ENCODE measurements around the gene AFAP1L2. TPM values are rescaled to one million over a fixed set of nuclear protein-coding genes. Genes with fewer than 3 reads are reported as not detected.
A peak's percentile ranks its signal among the peaks of the same experiment; 100 is the strongest.

AFAP1L2 gene
- total RNA-seq, 6 experiments from 2014 or later: 0.50 to 2.2 (median 1.1) TPM

DNA sequence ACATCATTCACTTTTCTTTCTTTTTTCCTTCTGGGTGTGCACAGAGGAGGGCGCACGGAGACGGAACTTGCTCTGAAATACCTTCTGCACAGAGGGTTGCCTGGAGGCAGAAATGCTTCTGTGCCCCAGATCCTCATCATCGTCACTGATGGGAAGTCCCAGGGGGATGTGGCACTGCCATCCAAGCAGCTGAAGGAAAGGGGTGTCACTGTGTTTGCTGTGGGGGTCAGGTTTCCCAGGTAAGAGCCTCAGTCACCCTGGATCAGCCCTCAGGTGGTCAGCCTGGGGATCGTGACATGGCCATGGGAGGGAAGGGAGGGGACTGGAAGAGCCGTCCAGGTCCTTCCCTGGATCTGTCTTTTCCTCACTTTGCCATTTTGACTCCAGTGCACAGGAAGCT lies 131.6 kb downstream of the AFAP1L2 start:
- intact Hi-C loops (cut with DNase I): no loop called here
- no peaks in the 10 kb centered on the region for H3K9me3 ChIP-seq
- no peak overlapping the region for H3K4me3 ChIP-seq
- 81% methylated on average over 6 of the region's 6 CpGs for WGBS (ENCODE audit: insufficient coverage, low coverage, low lambda C conversion rate, missing lambda C conversion rate)
- TF ChIP-seq POLR2A (IDR thresholded peaks at IDR 0.05) (no peak), CTCF (IDR thresholded peaks at IDR 0.05) (no peak)
- no peak overlapping the region for H3K27ac ChIP-seq
- no peaks in the 10 kb centered on the region for H3K36me3 ChIP-seq
- ATAC-seq: no peak
- no peak for DNase-seq
- H3K4me1 ChIP-seq: no peaks in the 10 kb centered on the region
- no peaks in the 10 kb centered on the region for H3K27me3 ChIP-seq

DNA sequence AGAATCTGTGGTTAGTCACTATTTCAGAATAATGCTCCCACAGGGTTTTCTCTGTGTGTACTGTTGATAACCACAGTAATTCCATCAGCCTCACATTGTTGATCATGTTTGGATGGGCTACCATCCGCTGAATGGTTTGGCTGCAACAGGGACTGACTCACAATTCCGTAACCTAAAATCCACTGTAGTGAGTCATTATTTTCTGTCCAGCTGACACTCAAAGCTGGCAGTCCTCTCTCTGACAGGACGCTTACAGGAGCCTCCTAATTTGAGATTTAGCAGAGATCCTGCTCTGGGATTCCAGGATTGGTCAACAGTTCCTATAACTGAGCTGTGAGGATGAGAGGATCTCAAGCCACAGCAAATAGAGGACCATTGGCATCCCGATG lies 132.5 kb downstream of the AFAP1L2 start:
- H3K4me1 ChIP-seq: no peaks in the 10 kb centered on the region
- DNase-seq: no peak
- WGBS (ENCODE audit: insufficient coverage, low coverage, low lambda C conversion rate, missing lambda C conversion rate): 55% methylated on average over 3 of the region's 4 CpGs
- no peak for TF ChIP-seq POLR2A (IDR thresholded peaks at IDR 0.05)
- no peak for TF ChIP-seq CTCF (IDR thresholded peaks at IDR 0.05)
- no peak overlapping the region for H3K27ac ChIP-seq
- peak in 1 of 4 donors; percentile 76 for ATAC-seq
- H3K4me3 ChIP-seq: no peak overlapping the region
- intact Hi-C loops (cut with DNase I): no loop called here
- H3K36me3 ChIP-seq: no peaks in the 10 kb centered on the region
- H3K27me3 ChIP-seq: no peaks in the 10 kb centered on the region
- H3K9me3 ChIP-seq: no peaks in the 10 kb centered on the region

GRCh38 chr10:114271075-114271778 lies 133.1 kb downstream of the AFAP1L2 start:
- Histone ChIP-seq H3K36me3 (no peaks in the 10 kb centered on the region), H3K27me3 (no peaks in the 10 kb centered on the region), H3K4me1 (no peaks in the 10 kb centered on the region), H3K4me3 (no peak overlapping the region), H3K9me3 (no peaks in the 10 kb centered on the region), H3K27ac (no peak overlapping the region)
- TF ChIP-seq POLR2A (IDR thresholded peaks at IDR 0.05): no peak
- TF ChIP-seq CTCF (IDR thresholded peaks at IDR 0.05): no peak
- 57% methylated on average over 3 of the region's 3 CpGs for WGBS (ENCODE audit: insufficient coverage, low coverage, low lambda C conversion rate, missing lambda C conversion rate)
- ATAC-seq: no peak
- DNase-seq: no peak
- intact Hi-C loops (cut with DNase I): no loop called here

DNA sequence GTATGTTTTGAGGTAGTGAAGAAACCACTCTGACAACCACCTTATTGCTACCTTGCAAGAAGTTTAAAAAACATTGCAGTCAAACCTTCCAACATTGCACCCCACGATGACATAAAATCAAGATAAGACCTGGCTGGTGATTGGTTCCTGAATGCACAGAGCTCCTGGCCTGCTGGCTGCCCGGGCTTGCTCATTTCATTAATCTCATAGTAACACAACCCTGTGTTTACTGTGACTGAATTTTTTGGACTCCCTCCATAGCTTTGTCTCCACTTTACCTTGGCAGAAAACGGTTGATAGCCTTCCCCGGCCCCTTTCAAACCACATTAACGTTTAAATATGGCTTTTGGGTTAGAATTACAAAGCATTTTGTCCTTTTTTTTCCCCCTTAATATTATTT lies 137.8 kb downstream of the AFAP1L2 start:
- Histone ChIP-seq H3K36me3 (no peaks in the 10 kb centered on the region), H3K9me3 (no peaks in the 10 kb centered on the region), H3K4me3 (no peak overlapping the region), H3K4me1 (no peaks in the 10 kb centered on the region), H3K27ac (no peak overlapping the region), H3K27me3 (no peaks in the 10 kb centered on the region)
- WGBS (ENCODE audit: insufficient coverage, low coverage, low lambda C conversion rate, missing lambda C conversion rate): 23% methylated on average over 5 of the region's 5 CpGs
- DNase-seq (peak in 1 of 3 donors; percentile 37), ATAC-seq (peak; percentile 66 to 95 (median 82))
- intact Hi-C loops (cut with DNase I): no loop called here
- TF ChIP-seq POLR2A (IDR thresholded peaks at IDR 0.05) (no peak), CTCF (IDR thresholded peaks at IDR 0.05) (no peak)

Data from right lobe of liver (tissue), 6 donors.